NCI-H2196 (cell line): Measurements from ENCODE around the gene MMP28.

Experiments used
- DNase-seq: peaks from one replicate; lab custom pipeline; 2025; ENCODE audit not compliant: unreplicated experiment; lab: John Stamatoyannopoulos, UW

MMP28 gene

DNA sequence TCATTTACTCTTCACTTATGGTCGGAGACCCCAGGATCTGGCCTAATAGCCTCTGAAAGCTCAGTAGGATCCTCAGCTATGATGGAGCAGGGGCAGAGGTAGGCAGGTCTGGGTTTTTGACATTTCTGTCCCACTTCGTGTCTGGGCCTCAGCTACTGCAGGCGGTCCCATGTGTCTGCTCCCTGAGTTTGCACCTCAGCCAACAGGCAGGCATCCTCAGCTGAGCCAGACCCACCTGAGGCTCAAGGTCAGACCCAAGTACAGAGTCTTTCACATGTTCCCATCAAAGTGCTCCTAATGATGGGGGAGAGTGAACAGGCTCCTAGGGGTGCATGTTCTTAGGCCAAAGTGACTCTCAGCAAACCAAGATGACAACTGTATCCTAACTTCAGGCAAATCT lies 66.9 kb downstream of the MMP28 start:
- DNase-seq, result no peak

DNA sequence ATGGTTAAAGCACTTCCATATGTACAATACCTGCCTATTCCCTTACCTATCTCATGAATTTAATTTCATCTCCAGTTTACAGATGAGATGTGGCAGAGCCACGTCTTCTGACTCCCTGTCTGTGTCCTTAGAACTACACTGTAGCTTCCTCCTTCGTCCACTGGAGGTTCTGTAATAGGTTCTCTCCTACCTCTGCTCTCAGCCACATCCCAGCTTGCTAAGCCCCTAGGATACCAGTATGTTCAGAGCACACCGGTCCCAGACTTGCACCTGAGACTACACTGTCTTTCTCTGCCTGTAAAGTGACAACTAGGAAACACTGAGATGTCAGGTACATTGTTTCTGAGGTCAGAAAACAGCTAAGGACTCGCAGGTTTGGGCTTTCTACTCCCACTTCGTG lies 67.8 kb downstream of the MMP28 start:
- DNase-seq, result no peak

DNA sequence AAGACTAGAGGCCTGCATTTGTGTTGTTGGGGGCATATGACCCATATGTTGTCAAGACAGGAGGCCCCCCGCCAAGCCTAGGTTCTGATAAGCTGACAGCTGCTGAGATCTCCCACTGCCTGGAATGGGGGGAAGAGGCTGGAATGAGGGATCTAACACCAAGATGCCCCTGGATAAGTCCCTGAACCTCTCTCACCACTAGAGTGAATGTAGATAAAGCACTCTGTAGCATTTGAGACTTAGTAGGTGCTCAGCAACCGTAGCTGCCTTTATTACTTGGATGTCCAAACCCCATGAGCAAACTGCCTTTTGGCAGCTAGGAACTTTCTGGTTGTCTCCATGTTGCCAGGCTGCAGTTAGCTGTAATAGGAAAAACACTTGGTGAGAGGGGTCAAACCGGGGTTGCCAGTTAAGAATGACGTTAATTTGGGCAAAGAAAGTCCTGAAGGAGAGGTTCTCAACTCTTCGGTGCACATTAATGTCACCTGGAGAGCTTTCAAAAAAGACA lies 68.4 kb downstream of the MMP28 start:
- DNase-seq, result no peak

DNA sequence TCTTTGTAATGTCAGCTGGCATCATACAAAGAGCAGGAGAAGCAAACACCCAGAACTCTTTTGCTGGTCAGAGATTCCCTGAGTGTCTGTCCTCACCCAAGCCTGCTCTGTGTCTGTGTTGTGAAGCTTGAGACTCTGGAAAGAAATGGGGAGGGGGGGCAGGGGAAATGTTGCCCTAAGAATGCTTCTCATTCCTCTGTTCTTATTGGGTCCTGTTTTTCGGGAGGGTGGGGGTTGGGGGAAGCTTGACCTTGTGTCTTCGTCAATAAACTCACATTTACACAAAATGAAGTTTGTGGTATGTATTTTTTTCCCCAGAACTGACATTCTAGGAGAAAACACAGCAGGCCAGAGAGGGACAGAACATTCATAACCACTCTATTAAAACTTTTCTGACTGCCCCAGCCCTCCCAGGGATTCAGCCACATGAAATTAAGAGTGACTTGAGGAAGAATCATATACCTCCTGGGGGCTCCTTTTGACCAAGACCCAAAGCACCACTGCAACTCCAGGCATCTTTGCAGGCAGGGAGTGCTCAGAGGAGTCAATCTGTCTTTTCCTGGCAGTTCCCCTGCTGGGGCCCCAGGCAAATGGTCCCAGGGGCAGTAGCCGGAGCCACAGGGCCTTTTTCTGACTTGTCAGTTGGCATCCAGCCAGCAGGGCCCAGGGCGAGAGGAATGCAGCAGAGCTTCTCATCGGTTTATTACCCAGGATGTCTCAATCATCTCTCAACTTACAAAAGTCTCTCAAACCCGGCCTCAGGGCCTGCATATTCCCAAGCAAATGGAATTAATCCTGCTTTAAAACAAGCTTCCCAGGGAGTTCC lies 69.1 kb downstream of the MMP28 start:
- no peak for DNase-seq

DNA sequence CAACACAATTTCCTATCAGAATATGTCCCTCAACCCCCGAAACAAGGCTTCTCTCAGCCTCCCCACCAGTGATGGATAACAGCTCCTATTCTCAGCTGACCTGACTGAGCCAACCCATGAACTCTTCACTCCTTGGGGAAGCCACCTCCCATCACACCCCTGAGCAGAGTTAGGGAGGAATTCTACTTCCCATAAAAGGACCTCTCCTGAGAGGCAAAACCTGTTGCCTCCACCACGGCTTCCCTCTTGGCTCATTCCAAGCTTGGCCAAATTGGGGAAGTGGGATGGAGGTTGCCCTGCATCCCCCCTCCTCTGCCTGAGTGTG lies 69.7 kb downstream of the MMP28 start:
- DNase-seq, result no peak

DNA sequence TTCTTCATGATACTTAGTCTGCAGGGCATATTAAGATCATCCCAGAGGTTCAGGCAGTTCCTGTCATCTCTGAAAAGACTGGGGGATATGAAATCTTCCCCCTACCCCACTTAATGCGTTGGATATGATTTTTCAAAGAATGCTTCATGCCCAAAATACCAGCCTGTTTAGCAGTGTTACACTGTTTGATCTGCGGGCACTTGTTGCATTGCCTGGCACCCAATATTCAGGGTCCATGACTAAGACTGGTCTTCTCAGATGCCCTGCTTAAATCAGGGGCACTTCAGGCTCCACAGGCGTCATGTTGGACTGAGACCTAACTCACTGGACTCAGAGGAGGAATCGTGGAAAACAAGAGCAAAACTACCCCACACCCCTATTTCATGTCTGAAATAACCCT lies 70.4 kb downstream of the MMP28 start:
- no peak for DNase-seq

DNA sequence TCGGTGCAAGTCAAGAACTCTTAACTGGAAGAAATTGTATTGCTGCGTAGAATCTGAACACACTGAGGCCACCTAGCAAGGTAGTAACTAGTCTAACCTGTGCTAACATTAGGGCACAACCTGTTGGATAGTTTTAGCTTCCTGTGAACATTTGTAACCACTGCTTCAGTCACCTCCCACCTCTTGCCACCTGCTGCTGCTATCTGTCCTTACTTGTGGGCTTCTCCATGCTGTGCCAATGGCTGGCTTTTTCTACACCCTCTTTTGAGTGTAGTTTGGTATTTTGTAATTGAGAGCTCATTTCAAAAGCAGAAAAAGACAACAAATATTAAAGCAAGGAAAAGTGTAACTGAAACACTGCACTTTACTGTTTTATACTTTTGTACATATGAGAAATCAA lies 71.7 kb downstream of the MMP28 start:
- DNase-seq, result no peak

DNA sequence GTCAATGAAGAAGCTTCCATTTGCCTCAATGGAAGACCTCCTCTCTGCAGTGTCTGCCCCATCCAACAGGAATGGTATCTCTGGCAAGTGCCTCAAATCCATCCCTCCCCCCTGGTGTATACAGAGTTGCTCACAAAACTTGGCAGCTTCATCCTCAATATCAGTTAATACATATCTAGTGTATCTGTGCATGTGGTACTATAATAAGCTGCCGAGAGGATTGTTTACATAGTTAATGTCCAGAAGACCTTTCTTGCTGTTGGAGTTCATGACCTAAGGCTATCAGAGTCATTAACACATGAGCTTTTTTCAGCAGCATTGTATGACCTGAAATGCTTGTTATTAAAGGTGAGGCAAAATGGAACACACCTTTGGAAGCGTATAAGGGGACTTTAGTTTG lies 78.0 kb downstream of the MMP28 start:
- DNase-seq, result no peak

DNA sequence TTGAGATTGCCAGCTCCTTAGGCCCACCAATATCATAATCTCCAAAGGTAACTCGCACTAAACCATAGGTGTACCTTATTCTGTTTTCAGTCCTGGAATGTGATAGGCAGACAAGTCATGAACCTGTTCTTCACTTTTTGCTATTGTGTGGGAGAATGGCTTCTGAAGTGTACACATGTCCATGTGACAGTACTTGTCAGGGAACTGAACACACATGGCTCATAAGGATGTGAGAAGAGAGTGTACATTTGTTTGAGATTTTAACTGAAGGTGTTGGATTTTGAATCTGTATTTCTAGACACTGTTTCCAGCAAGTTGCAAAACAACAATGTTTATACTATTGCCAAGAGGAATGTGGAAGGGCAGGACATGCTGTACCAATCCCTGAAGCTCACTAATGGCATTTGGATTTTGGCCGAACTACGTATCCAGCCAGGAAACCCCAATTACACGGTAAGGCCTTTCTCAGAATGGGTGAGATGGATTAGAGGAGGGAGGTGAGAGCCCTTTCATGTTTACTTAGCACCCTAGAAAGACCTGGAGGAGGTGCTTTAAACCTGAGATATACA lies 78.5 kb downstream of the MMP28 start:
- DNase-seq, result no peak

DNA sequence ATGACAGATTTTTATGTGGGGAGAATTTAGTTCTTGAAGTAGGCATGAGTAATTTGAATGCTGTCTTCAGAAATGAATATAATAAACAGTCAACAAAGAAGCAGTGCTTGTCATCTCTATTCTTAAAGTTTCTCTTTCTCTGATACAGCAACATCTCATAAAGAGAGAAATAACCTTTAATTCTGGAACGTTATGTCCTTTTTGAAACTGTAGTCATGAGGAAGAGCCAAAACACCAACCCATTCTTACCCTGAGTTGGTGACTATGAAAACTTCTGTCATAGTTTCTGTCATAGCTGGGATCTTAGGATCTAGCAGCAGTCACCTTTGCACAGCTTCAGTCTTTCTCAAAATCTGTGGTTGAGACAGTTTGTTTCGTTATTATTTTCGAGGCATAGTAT lies 79.3 kb downstream of the MMP28 start:
- DNase-seq, result no peak
